SK-N-SH (cell line): ENCODE results near the gene NEUROG1. TPM values are rescaled to one million over a fixed set of nuclear protein-coding genes. Genes with fewer than 3 reads are reported as not detected.
A peak's percentile ranks its signal among the peaks of the same experiment; 100 is the strongest.

Experiments
- CTCF ChIA-PET: fragments of 300-600, 350-600 bp; formaldehyde crosslinking; extraction: SDS; loops from one replicate; lab custom pipeline; 2021; lab: Yijun Ruan, JAX
- POLR2A ChIA-PET: fragments of 350-600 bp; sonication (Branson Sonifier 250); formaldehyde crosslinking; extraction: SDS; loops from one replicate; lab custom pipeline; 2020; ENCODE audit warnings: antibody characterized with exemption, inconsistent platforms; lab: Yijun Ruan, JAX
- DNase-seq: peaks from one replicate; pipeline ENCODE4 v3.0.0; 2012
- H2AFZ ChIP-seq: fragments of 200-600 bp; sonication (generic); 2 replicates; pipeline ENCODE4 v1.8.1; 2016; ENCODE audit warnings: antibody characterized with exemption, mild to moderate bottlenecking, low read depth
- H3F3A ChIP-seq: fragments of 200-600 bp; sonication (generic); replicated peaks from 2 replicates; pipeline ENCODE3; 2016; ENCODE audit warnings: antibody characterized with exemption, mild to moderate bottlenecking; ENCODE audit not compliant: insufficient read depth
- H3K27ac ChIP-seq, 2 experiments: fragments of 200-500 bp in 1 of 2; fragments of 200-600 bp in 1 of 2; sonication (Bioruptor generic) in 1 of 2; sonication (generic), shearing (Covaris generic) in 1 of 2; 2 replicates each; pipeline versions ENCODE4 v1.5.1 to v1.6.1; 2014 to 2016; ENCODE audit warnings: low read depth in 2 of 2, inconsistent platforms in 1 of 2, low read length in 1 of 2, mild to moderate bottlenecking in 1 of 2, mixed read lengths in 1 of 2
- H3K27me3 ChIP-seq: fragments of 200-600 bp; sonication (generic), shearing (Covaris generic); 2 replicates; pipeline ENCODE4 v1.6.1; 2016; ENCODE audit warnings: mixed run types; ENCODE audit not compliant: insufficient read depth
- H3K36me3 ChIP-seq, 2 experiments: fragments of 200-500 bp in 1 of 2; fragments of 200-600 bp in 1 of 2; sonication (Bioruptor generic) in 1 of 2; sonication (generic) in 1 of 2; replicated peaks in 1 of 2; 2 replicates each; pipeline versions ENCODE3 to v1.5.1; 2014 to 2016; ENCODE audit warnings: low read length in 1 of 2, mild to moderate bottlenecking in 1 of 2; ENCODE audit not compliant: insufficient read depth in 2 of 2, control insufficient read depth in 1 of 2
- H3K4me1 ChIP-seq, 2 experiments: fragments of 200-500 bp in 1 of 2; fragments of 200-600 bp in 1 of 2; sonication (Bioruptor generic) in 1 of 2; sonication (generic), shearing (Covaris generic) in 1 of 2; 2 replicates each; pipeline versions ENCODE4 v1.5.1 to v1.6.1; 2014 to 2016; ENCODE audit warnings: low read depth in 1 of 2, low read length in 1 of 2, mixed run types in 1 of 2; ENCODE audit not compliant: insufficient read depth in 2 of 2, control insufficient read depth in 1 of 2
- H3K4me2 ChIP-seq: fragments of 200-600 bp; sonication (generic), shearing (Covaris generic); 2 replicates; pipeline ENCODE4 v1.6.1; 2017; ENCODE audit warnings: mixed run types
- H3K4me3 ChIP-seq, 2 experiments: fragments of 200-500 bp in 1 of 2; fragments of 200-600 bp in 1 of 2; sonication (Bioruptor generic) in 1 of 2; sonication (generic), shearing (Covaris generic) in 1 of 2; 2 replicates each; pipeline versions ENCODE4 v1.5.1 to v1.8.1; 2014 to 2016; ENCODE audit warnings: low read depth in 2 of 2, inconsistent platforms in 1 of 2, low read length in 1 of 2, mild to moderate bottlenecking in 1 of 2, mixed read lengths in 1 of 2, moderate library complexity in 1 of 2
- H3K79me2 ChIP-seq: fragments of 200-600 bp; sonication (generic); 2 replicates; pipeline ENCODE4 v1.8.1; 2017; ENCODE audit warnings: mild to moderate bottlenecking; ENCODE audit not compliant: insufficient read depth
- H3K9ac ChIP-seq: fragments of 200-600 bp; sonication (generic); 2 replicates; pipeline ENCODE4 v1.6.1; 2017; ENCODE audit warnings: mixed run types
- H3K9me2 ChIP-seq: fragments of 200-600 bp; sonication (generic); 2 replicates; pipeline ENCODE4 v1.6.1; 2017; ENCODE audit warnings: mixed run types
- H3K9me3 ChIP-seq: fragments of 200-600 bp; sonication (generic); 2 replicates; pipeline ENCODE4 v1.6.1; 2017; ENCODE audit warnings: mixed run types, mild to moderate bottlenecking, moderate library complexity
- H4K20me1 ChIP-seq: fragments of 200-600 bp; sonication (generic); 2 replicates; pipeline ENCODE4 v1.6.1; 2017; ENCODE audit warnings: mild to moderate bottlenecking, mixed run types; ENCODE audit not compliant: insufficient read depth
- CHD2 ChIP-seq: fragments of 150-350 bp; IDR thresholded peaks from 2 replicates; pipeline ENCODE4 v1.6.1; 2018; ENCODE audit warnings: low read length; ENCODE audit not compliant: partially characterized antibody
- EP300 ChIP-seq, 2 experiments: IDR thresholded peaks; 2 replicates each; pipeline versions ENCODE4 v1.4.0 to v1.6.1; 2012; ENCODE audit warnings: borderline replicate concordance in 1 of 2, low read depth in 1 of 2, low read length in 1 of 2
- EZH2phosphoT487 ChIP-seq: fragments of 200-600 bp; sonication (generic); IDR thresholded peaks from 2 replicates; pipeline ENCODE4 v1.6.1; 2017; ENCODE audit warnings: low read depth, mixed run types, mild to moderate bottlenecking, antibody characterized with exemption, moderate library complexity, borderline replicate concordance
- FOXJ3 ChIP-seq: sonication (generic); formaldehyde crosslinking; IDR thresholded peaks from 2 replicates; pipeline ENCODE4 v1.5.1; 2020; ENCODE audit warnings: mild to moderate bottlenecking, missing genetic modification reagents
- NFIC ChIP-seq: IDR thresholded peaks from 2 replicates; pipeline ENCODE4 v1.4.0; 2012; ENCODE audit warnings: borderline replicate concordance
- PBX3 ChIP-seq: IDR thresholded peaks from 2 replicates; pipeline ENCODE4; 2012
- REST ChIP-seq: IDR thresholded peaks from 2 replicates; pipeline ENCODE4 v1.6.1; 2012; ENCODE audit warnings: mild to moderate bottlenecking, low read depth, low read length, moderate library complexity
- RXRA ChIP-seq: IDR thresholded peaks from 2 replicates; pipeline ENCODE4 v1.4.0; 2012; ENCODE audit warnings: low read depth, mild to moderate bottlenecking, borderline replicate concordance
- TEAD4 ChIP-seq: IDR thresholded peaks from 2 replicates; pipeline ENCODE4 v1.4.0; 2012; ENCODE audit warnings: mild to moderate bottlenecking, borderline replicate concordance; ENCODE audit not compliant: insufficient read depth
- ZBTB33 ChIP-seq: IDR thresholded peaks from 2 replicates; pipeline ENCODE4 v1.4.0; 2012; ENCODE audit warnings: low read depth, borderline replicate concordance
- WGBS: methylation state at CpG from one replicate; pipeline ENCODE4 v1.1.6; 2017; ENCODE audit warnings: low lambda C conversion rate; 5-methylcytosine and 5-hydroxymethylcytosine counted together
- polyA plus RNA-seq, 3 experiments: library from polyadenylated mRNA; depleted of rRNA; stranded (reverse); fragments of >200 nt; gene quantifications; 2 replicates each; pipeline ENCODE4 v1.2.3, GENCODE V29; 2012

The NEUROG1 gene
- polyA plus RNA-seq, 1 of the 3 experiments (the other 2 are of a cell fraction): not detected

GRCh38 chr5:135543001-135543484 is 7.3 kb upstream of the NEUROG1 start:
- Histone ChIP-seq H3K27me3 (peaks cover 84% of the 10 kb centered on the region), H3K27ac (no peak overlapping the region), H3K4me2 (peak overlapping the region; percentile 48), H3K9me3 (no peaks in the 10 kb centered on the region), H3K4me3 (0 out of 4 replicates have a peak overlapping the region, but pooled peaks of 1 of the 2 experiments have one; percentile 25), H2AFZ (peak overlapping the region; percentile 35; the same call in 1 of the 2 replicates), H3F3A (no peaks in the 10 kb centered on the region), H3K36me3 (no peaks in the 10 kb centered on the region), H4K20me1 (no peaks in the 10 kb centered on the region), H3K9me2 (no peaks in the 10 kb centered on the region), H3K79me2 (no peaks in the 10 kb centered on the region), H3K9ac (no peak overlapping the region), H3K4me1 (no peaks in the 10 kb centered on the region; a peak in 1 of 4 replicates)
- ChIA-PET CTCF (interaction anchor here (1.0 to 4.5 kb wide), 4 partner anchors 9 to 82 kb away, joined by 4 to 40 read pairs (median 22); no protein-coding TSS in a partner anchor), POLR2A (no interaction called here)
- DNase-seq: no peak
- TF ChIP-seq EP300 (IDR thresholded peaks at IDR 0.05; ENCODE audit: borderline replicate concordance in 1 of 2, low read depth in 1 of 2, low read length in 1 of 2) (no peak), RXRA (no peak), FOXJ3 (CRISPR knock-in tag) (no peak), EZH2phosphoT487 (peak; percentile 14; the same call in 1 of the 2 replicates), TEAD4 (no peak), REST (no peak)
- 79% methylated on average over 5 of the region's 5 CpGs for WGBS

- H2AFZ ChIP-seq: no peak overlapping the region
- CTCF ChIA-PET: interaction anchor here (0.8 to 4.5 kb wide), 6 partner anchors 10 to 84 kb away, joined by 4 to 40 read pairs (median 10); no protein-coding TSS in a partner anchor
These were observed 6.2 kb upstream of the NEUROG1 start for GRCh38 chr5:135541807-135542502.

More at GRCh38 chr5:135541807-135542502, 6.2 kb upstream of the NEUROG1 start:
- H3K9me3 ChIP-seq: no peaks in the 10 kb centered on the region
- H3K9ac ChIP-seq: no peak overlapping the region
- H3K36me3 ChIP-seq: no peaks in the 10 kb centered on the region
- TF ChIP-seq NFIC (no peak), ZBTB33 (no peak), CHD2 (no peak), PBX3 (no peak)
- TF ChIP-seq, all 33 proteins: peak for 0
- POLR2A ChIA-PET: no interaction called here
- Histone ChIP-seq H3K79me2 (no peaks in the 10 kb centered on the region), H3K27ac (no peak overlapping the region), H3K9me2 (no peaks in the 10 kb centered on the region), H3K4me1 (no peaks in the 10 kb centered on the region; a peak in 1 of 4 replicates), H3K4me2 (no peak overlapping the region), H3K27me3 (peaks cover 86% of the 10 kb centered on the region), H3K4me3 (no peak overlapping the region), H4K20me1 (no peaks in the 10 kb centered on the region), H3F3A (no peaks in the 10 kb centered on the region)
- 35% methylated on average over 7 of the region's 11 CpGs for WGBS
- no peak for DNase-seq
